Hematopoietic multipotent progenitor cell treated with erythropoietin and hydrocortisone succinate and interleukin-3 and kit ligand, for 17 days (in vitro differentiated cells): ENCODE data around the gene NRXN2.

Experiments used
- DNase-seq: peaks from one replicate; pipeline ENCODE4 v3.0.0-alpha.2; 2015; ENCODE audit warnings: low spot score

Gene NRXN2

DNA sequence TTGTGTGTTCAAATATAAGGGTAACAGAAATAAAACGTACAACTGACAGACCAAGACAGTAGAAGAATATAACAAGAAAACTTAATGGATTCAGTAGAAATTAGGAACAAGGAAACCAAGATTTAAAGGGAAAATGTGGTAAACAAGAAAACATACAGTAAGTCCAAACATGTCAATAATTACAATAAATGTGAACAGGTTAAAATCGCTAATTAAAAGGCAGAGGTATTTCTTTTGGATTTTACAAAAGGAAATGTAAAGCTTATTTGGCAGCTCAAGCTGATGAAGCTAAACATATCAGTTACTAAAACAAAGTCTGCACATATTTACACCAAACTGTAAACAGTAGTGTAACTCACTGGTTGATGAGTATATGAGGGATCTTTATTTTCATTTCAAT is 134.3 kb downstream of the NRXN2 start:
- DNase-seq = no peak

DNA sequence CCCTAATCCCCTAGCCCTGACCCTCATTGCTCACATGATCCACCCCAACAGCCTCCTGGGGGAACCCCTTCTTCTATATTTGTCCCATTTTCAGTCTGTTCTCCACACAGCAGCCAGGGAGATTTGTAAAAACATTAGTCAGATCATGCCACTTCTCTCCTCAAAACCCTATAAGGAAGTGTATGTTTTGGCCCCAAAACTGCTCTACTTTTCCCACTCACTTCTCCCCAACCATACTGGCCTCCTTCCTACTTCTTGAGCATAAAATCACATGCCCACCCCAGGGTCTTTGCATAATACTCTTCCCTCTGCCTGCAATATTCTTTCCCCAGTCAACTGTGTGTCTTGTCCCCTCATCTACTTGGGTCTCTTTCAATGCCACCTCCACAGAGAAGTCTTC is 136.6 kb downstream of the NRXN2 start:
- DNase-seq = no peak

DNA sequence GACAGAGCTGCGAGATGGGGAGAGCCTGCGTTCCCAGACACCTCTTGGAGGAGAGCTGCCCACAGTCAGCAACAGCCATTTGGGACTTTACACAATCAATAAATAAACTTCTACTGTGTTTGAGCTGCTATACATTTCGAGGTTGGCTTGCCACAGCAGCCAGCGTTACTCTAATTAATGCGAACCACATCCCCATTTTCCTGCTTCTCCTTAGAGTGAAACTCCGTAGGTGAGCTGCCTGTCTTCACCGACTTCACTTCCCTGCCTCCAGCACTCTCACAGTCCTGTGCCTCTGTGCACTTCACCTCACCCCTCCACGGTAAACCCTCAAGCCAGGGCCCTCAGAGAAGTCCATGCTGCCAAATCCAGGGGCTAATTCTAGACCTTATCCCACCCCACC is 137.8 kb downstream of the NRXN2 start:
- no peak for DNase-seq

DNA sequence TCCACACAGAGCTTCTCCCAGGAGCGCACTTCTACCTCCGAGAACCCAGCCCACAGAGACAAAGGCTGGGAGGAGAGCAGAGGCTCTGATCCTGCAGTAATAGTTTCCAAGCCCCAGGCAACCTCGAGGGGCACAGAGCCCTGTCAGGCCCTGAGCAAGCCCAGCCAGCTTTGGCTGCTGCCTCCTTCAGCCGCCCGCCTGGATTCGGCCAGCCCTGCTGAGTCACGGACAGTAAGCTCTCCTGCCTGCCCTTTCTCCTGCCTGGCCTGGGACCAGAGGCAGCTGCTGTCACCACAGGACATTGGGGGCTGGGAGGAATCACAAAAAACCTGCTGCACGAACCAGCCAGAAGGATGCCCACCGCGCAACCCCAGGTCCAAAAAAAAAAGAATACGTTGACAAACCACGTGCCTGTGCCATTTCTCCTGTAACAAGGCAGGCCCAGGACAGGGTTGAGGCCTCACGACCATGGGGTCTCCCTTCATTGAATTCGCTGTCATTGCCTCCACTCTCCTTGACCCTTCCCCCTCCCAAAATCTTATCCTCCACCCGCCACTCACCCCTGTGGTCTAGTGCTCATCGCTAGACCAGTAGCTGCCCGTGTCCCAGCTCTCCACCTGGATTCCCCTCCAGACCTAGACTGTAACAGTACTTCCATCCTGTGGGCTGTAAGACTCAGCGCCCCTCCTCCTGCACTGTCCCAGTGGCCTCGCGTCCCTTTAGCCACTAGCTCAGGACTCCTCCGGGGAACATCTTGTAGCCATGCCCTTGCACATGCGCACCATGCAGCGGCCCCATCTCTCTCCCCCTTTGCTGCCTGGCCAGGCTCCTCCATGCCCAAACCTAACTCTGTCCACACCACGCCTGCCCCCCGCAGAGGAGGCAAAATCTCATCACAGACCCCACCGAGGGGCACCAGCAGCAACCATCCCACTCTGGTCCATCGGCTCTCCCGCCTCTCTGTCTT is 139.4 kb downstream of the NRXN2 start:
- no peak for DNase-seq

DNA sequence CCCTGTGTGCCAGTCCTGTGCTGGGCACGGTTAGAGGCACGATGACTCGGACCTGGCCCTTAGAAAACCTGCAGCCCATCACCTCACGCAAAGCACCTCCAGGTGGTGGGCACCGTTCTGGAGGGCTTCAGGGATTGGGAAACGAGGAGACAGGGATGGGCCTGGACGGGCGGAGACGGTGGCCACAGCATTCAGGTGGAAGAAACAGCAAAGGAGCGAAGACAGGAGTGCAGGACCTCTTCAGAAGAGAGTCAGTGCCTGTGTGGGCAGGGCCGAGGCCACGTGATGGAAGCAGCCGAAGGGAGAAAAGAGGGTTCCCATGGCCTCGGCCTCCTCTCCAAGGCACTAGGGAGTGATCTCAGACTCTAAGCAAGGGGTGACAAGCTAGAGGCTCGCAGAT is 140.1 kb downstream of the NRXN2 start:
- DNase-seq = no peak

DNA sequence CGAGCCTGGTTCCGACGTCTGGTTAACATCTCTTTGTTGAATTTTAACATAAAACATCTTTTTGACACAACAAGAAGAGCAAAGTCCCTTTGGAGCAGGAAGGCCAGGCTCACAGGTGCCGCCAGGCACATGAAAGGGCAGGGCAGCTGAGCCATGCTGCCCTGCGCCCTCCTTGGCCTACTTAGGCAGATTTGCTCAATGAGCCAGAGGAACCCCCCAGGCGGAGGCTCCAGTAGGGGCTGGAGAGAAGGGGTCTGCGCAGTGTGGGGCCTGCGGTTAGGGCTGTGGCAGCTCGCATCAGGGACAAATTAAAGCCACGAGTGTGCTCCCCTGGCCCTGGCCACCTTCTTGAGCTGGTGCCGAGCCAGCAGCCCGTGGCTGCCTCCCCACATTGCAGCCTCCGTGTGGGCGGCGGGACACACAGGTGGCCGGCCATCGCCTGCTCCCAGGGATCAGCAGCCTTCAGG is 141.9 kb downstream of the NRXN2 start:
- DNase-seq = no peak

DNA sequence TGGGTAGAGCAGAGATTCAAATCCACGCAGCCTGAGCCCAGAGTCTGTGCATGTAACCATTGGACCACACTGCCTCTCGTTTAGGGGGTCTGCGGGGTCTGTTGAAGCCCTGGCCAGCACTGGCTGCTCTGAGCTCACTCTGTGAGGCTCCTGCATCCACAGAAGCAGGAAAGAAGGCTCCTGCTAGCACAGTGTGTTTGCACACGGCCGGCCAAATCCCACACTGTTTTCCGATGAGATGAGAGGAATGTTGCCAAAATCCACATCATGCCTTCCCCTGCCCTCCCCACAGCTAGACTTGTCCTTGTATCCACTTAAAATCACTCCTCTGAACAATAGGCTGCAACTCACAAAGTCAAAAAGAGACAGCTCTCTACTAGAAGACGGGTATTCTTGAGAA is 142.6 kb downstream of the NRXN2 start:
- no peak for DNase-seq

DNA sequence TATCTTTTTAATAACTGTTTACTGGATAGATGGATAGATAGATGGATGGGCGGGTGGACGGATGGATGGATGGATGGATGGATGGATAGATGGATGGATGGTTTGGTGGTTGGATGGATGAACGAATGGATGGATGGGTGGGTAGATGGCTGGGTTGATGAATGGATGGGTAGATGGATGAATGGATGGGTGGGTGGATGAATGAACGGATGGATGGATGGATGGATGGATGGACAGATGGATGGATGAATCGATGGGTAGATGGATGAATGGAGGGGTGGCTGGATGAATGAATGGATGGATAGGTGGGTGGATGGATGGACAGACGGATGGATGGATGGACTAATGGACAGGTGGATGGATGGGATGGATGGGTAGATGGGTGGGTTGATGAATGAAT is 145.8 kb downstream of the NRXN2 start:
- no peak for DNase-seq

DNA sequence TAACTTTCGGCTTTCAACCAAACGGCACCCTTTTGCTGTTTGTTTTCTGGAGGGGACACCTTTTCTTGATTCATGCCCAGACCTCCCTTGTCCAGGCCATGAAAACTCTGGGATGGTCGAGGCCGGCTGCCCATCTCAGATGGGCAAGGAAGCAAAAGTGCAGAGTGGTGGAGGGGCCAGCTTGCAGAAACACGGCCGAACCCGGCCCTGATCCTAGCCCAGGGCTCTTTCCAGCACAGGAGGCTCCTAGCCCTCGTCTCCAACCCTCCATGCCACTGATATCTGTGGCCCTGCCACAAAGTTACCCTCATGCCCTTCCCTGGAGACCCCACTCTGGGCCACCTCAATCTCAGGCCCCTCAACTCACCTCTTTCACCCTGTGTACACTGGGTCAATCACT is 150.9 kb downstream of the NRXN2 start:
- no peak for DNase-seq

DNA sequence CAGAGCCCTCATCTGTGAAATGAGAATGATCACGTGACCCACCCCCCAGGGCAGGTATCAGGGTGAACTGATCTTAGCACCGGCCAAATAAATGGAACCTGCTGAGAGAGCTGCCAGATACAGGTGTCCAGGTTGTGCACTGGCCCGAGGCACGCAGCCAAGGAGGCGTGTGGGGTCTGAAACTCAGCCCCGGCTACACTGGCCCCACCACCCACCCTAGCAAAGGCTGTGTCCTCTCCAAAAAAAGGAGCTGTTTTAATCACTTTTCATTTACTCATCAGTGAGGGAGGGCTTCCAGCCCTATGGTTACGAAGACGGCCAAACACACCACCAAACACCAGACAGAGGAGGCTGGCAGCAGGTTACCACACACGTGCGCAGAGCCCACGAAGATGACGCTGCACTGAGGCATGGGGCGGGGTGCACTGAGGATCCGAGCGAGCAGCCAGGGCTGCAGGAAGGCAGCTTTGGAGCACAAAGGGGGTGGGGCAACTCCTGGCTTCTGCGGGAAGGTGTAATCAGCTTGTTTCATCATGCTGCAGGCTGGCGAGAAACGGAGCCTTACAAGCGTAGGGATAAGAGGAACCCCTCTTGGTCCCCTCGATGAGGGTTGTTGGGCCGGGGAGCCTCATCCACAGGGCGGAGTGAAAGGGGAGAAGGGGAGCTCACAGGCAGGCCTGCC is 151.4 kb downstream of the NRXN2 start:
- no peak for DNase-seq

DNA sequence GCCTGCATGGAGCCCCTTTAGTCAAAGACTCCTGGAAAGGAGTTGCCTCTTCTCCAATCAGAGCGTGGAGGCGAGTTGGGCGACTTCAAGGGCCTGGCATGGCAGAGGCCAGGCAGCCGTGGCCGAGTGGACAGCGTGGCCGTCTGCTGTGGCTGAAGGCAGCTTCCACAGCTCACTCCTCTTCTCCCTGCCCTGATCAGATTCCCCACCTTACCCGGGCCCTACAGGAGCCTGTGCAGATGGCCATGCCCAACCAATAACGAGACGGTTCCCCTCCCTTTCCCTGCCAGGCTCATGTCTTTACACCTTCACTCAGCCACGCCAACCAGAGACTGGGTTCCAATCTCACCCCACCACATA is 152.0 kb downstream of the NRXN2 start:
- no peak for DNase-seq

DNA sequence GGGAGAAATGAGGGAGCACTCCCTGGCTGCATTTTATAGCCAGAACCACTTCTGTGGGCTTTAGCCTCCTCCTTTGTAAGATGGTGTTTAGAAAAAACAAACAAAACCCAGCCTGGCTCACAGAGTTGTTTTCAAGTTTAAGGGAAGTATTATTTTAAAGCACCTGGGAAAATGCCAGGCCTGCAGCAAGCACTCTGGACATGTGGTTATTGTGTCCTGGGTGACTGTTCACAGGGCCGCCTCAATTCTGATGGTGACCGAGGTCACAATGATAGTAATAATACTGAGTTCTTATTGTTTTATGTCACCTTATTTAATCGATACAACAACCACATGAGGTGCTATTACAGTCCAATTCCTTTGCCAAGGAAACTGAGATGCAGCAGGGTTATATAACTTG is 152.7 kb downstream of the NRXN2 start:
- no peak for DNase-seq

DNA sequence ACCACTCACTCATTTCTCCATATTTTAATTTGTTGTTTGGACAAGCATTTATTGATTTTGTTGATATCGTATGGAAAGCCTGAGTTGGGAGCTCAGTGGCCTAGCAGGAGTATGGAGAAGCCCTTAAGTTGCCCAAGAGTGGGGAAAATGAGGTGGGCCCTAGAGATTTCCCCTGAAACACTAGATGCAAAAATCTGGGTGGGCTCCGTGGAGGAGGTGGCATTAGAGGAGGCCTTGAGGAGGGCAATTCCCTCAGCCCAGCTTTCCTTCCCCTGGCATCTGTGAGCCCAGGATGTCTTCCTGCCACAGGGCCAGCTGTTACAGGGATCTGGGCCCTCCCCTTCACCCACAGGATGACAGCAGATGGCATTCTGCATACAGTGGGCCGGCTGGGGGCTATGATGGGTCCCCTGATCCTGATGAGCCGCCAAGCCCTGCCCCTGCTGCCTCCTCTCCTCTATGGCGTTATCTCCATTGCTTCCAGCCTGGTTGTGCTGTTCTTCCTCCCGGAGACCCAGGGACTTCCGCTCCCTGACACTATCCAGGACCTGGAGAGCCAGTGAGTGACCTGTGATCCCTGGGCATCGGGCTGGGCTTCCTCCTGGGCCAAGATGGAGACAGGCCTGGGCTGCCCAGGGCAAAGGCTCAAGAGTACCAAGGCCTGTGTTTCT is 153.6 kb downstream of the NRXN2 start:
- DNase-seq = no peak

DNA sequence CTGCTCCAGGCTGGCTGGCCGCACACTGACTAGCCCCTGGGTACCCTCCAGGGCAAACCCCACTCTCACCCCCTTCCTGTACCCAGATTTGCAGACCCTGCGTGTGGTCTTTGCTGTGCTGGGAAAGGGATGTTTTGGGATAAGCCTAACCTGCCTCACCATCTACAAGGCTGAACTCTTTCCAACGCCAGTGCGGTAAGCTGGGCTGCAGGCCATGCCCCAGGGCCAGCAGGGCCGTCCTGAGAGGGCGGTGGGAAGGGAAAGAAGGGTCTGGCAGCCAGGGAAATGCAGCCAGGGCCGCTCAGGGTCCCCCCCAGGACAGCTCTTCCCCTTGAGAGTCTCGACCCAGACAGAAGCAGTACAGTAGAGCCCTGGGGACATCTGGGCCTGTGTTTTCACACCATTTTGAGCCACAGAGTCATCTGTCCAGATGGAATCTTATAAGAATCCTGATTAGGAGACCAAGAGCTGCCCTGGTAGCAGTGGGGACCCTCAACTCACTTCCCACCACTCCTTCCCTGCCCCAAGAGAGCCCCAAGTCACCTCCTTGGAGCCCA is 154.3 kb downstream of the NRXN2 start:
- DNase-seq = no peak

DNA sequence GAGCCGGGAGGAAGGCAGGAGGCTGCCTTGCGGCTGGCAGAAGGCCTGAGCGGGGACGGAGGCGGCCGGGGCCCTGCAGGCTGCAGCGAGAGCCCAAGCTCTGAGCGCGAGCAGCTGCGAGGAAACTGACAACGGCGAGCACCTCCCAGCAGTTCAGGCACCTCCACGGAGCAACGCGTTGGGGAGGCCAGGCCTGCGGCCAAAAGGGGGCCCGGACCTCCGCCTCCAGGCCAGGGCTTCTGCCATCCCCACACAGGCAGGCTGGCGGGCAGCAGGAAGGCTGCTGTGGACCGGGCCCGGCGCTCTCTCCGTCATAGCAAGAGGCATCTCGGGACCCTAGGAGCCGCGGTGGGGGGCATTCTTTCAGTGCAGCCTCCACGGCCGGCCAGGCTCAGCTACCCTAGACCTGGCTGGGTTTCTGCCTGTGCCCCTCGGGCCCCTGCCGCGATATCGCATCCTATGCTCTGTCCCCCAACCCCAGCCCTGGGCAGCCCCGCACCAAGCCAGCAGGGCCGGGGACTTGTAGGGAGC is 154.9 kb downstream of the NRXN2 start:
- DNase-seq = no peak

DNA sequence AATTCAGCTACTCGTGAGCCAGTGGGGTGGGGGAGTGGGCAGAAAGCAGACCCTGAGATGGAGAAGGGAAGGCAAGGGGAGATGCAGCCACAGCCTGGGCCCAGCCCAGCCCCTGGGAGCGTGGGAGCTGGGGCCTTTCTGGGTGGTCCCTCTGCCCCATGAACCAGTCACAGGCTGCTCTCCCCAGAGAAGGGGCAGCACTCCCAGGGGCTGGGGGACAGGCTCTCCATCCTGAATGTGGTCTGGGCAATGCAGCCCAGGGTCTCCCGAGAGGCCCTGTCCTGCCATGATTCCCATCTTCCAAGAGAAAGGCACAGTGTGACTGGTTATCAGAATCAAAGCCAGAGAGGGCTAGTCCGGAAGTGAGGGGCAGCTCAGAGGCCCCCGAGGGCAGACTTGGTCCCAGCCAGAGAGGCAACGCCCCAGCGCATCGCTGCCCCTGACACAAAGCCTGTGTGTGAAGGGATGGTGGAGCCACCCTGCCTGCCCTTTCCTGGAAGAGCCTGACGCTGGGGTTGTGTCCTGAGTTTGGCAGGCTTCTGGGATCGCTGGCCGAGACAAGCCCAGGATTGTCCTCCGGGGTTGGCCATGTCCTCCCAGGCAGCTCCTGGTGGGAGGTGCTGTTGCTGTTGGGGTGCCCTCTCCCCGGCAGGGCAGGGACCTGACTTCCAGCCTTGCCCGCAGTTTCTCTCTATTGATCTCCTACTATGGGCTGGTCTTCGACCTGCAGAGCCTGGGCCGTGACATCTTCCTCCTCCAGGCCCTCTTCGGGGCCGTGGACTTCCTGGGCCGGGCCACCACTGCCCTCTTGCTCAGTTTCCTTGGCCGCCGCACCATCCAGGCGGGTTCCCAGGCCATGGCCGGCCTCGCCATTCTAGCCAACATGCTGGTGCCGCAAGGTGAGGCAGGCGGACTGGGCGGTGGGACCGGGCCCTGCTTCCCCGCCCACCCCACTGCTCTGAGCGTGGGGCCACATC is 155.8 kb downstream of the NRXN2 start:
- DNase-seq = no peak

DNA sequence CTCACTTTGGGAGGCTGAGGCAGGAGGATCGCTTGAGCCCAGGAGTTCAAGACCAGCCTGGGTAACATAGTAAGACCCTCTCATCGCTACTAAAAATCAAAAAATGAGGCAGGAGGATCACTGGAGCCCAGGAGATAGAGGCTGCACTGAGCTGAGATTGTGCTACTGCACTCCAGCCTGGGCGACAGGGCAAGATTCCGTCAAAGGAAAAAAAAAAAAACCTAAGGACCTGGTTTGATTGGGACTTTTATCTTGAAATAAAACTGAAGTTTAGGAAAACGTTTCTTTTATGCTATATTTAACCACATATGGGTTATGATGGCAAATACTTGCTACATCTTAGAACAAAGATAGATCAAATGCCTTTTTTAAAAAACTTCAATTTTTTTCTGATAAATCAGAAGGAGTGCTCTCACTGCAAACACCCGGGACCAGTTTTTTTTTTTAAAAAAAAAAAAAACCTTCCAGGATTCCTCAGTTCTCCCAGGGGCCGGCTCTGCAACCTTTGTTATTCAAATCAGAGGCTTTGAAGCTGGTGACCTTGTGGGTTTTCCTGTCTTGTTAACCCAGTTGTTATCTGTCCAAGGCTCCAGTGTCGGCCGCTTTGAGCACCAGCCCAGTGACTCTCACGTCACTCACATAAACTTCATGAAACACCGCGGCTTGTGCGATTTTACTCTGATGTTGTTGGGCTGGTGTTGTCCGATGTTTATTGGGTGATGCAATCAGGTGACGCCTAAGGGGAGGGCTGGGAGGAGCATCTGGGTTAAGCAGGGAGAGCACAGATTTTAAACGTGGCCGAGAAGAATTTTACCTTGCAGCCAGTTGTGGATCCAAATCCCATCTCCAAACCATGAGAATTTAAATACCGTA is 156.7 kb downstream of the NRXN2 start:
- DNase-seq = no peak

DNA sequence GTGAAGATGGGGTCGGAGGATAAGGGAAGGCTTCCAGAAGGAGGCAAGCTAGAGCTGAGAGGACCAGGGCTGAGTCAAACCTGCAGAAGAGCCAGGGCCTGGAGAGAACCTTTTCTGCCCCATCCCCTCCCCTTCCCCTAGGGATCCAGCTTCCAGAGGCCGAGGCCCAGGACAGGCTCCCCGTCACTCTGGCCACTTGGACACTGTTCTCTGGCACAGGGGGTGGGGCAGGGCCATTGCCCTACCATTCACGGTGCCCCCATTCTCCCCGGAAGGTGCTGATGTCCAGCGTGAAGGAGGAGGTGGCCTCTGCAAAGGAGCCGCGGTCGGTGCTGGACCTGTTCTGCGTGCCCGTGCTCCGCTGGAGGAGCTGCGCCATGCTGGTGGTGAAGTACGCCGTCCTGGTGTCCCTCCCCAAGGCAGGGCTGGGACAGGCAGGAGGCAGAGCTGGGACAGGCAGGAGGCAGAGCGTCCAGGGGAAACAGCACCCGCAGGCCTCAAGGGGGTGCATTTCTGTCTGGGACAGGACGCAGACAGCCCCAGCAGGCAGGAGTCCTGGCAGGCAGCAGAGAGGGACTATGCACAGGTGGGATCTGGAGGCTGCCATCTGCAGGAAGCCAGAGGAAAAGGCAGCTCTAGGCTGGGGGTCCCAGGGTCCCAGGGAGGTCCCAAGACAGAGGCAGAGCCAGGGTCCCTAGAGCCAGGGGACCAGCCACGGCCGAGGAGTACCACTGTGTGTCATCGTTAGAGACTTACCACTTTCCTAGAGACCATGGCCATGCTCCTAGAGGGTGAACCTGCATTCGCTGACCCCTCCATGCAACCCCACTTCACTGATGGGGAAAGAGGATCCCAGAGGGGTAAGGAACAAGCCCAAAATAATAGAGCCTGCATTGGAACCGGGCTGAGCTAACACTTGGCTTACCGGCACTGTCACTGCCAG is 157.8 kb downstream of the NRXN2 start:
- no peak for DNase-seq

DNA sequence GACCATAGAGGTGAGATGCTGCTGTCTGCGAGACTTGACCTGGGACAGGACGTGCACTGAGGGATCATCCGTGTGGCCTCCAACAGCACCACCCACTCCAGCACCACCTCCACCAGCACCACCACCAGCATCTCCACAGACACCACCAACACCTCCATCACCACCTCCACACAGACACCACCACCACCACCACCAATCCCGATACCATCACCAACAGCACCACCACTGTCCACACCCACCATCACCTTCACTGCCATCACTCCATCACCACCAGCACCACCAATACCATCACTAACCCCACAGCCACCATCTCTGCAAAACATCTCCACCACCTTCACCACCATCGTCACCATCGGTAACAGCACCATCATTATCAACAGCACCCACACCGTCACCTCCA is 158.6 kb downstream of the NRXN2 start:
- DNase-seq = no peak
